ENCODE data around the gene PPP2R3A. TPM values are rescaled to one million over a fixed set of nuclear protein-coding genes. Genes with fewer than 3 reads are reported as not detected.

Gene PPP2R3A
- total and polyA plus RNA-seq, 2 of the 4 experiments (the other 2 are of a cell fraction): 11.3 to 37.3 TPM

- no peak overlapping the region for H3K4ac ChIP-seq (ENCODE audit: low read depth, low read length)
- ChIA-PET CTCF (no interaction called here), POLR2A (ENCODE audit: unreplicated experiment) (no interaction called here)
- H3K27ac ChIP-seq (ENCODE audit: insufficient read depth, low read length): no peak overlapping the region
- no peak overlapping the region; the same call in 1 of the 2 replicates for H2BK120ac ChIP-seq (ENCODE audit: low read depth, low read length)
- in situ Hi-C loops (cut with MboI; ENCODE audit: low sequenced_read_pairs) (no loop called here), dilution Hi-C loops (cut with HindIII; ENCODE audit: low sequenced_read_pairs, unreplicated experiment) (no loop called here), intact Hi-C loops (cut with micrococcal nuclease) (no loop called here)
- peaks cover 9% of the 10 kb centered on the region for H3K4me1 ChIP-seq (ENCODE audit: control insufficient read depth, insufficient read depth, low read length)
- no peaks in the 10 kb centered on the region; the same call in 1 of the 2 replicates for H4K20me1 ChIP-seq (ENCODE audit: insufficient read depth, low read length)
- H4K5ac ChIP-seq (ENCODE audit: low read depth, low read length): no peak overlapping the region
- H3K18ac ChIP-seq (ENCODE audit: low read depth, low read length): no peak overlapping the region
- no peaks in the 10 kb centered on the region for H3K36me3 ChIP-seq (ENCODE audit: control insufficient read depth, insufficient read depth, low read length)
- peaks cover 6% of the 10 kb centered on the region for H3K9me1 ChIP-seq (ENCODE audit: insufficient read depth, low read length)
- no peak overlapping the region for H2AK5ac ChIP-seq (ENCODE audit: low read depth, low read length)
- no peak overlapping the region for H3K4me2 ChIP-seq (ENCODE audit: low read depth, low read length)
- H3K79me1 ChIP-seq (ENCODE audit: low read depth in 1 of 2, low read length in 2 of 2): peaks cover 38 to 67% of the 10 kb centered on the region in 2 experiments
- no peak for TF ChIP-seq CHD1 (IDR thresholded peaks at IDR 0.05; ENCODE audit: low read depth, low read length)
- TF ChIP-seq USF2 (IDR thresholded peaks at IDR 0.05; ENCODE audit: low read depth, low read length): no peak
- TF ChIP-seq CTCF (conservative IDR thresholded peaks at IDR 0.05; ENCODE audit: low read depth, low read length): no peak
- TF ChIP-seq MAZ (IDR thresholded peaks at IDR 0.05; ENCODE audit: borderline replicate concordance, low read depth, low read length): no peak
- TF ChIP-seq MXI1 (IDR thresholded peaks at IDR 0.05; ENCODE audit: borderline replicate concordance, low read depth, low read length): no peak
- no peak for TF ChIP-seq ELK1 (IDR thresholded peaks at IDR 0.05; ENCODE audit: borderline replicate concordance, low read depth, low read length)
- no peak for TF ChIP-seq RCOR1 (IDR thresholded peaks at IDR 0.05; ENCODE audit: insufficient replicate concordance, low read length)
- no peak for TF ChIP-seq NFE2L2 (IDR thresholded peaks at IDR 0.05; ENCODE audit: low read depth, low read length)
- TF ChIP-seq RAD21 (IDR thresholded peaks at IDR 0.05; ENCODE audit: low read length): no peak
- no peak for TF ChIP-seq POLR2A (IDR thresholded peaks at IDR 0.05; ENCODE audit: low read depth, low read length)
- no peak for TF ChIP-seq FOS (IDR thresholded peaks at IDR 0.05; ENCODE audit: low read depth, low read length)
- no peak for TF ChIP-seq MAFK (IDR thresholded peaks at IDR 0.05; ENCODE audit: low read depth, low read length)
- no peak for TF ChIP-seq BHLHE40 (IDR thresholded peaks at IDR 0.05; ENCODE audit: low read depth, low read length)
- TF ChIP-seq SMC3 (IDR thresholded peaks at IDR 0.05; ENCODE audit: low read depth, low read length): no peak
- no peak for TF ChIP-seq RFX5 (IDR thresholded peaks at IDR 0.05; ENCODE audit: low read depth, low read length)
- TF ChIP-seq CEBPB (IDR thresholded peaks at IDR 0.05; ENCODE audit: low read depth, low read length): no peak
- no peak overlapping the region for H3K23ac ChIP-seq (ENCODE audit: low read depth, low read length)
- ATAC-seq (ENCODE audit: low read depth) (no peak), DNase-seq (no peak)
- no peak overlapping the region for H4K91ac ChIP-seq (ENCODE audit: insufficient read depth, low read depth, low read length)
- no peak overlapping the region for H2BK15ac ChIP-seq (ENCODE audit: low read depth, low read length)
- H2AFZ ChIP-seq (replicated peaks; ENCODE audit: low read length, poor library complexity): no peak overlapping the region
- H2BK5ac ChIP-seq (ENCODE audit: low read depth, low read length, poor library complexity, severe bottlenecking): no peak overlapping the region
- no TSS peak for BruUV-seq (replicated peaks)
- no peak overlapping the region for H3K56ac ChIP-seq (ENCODE audit: extremely low read depth, insufficient read depth, low read length)
- no peak overlapping the region for H3K9ac ChIP-seq (ENCODE audit: low read depth, low read length)
- H2AK9ac ChIP-seq (replicated peaks; ENCODE audit: low read depth, low read length, poor library complexity): no peak overlapping the region
- H3K9me3 ChIP-seq (ENCODE audit: control insufficient read depth, insufficient read depth, low read length): no peaks in the 10 kb centered on the region
- H2BK20ac ChIP-seq (ENCODE audit: low read depth, low read length): no peak overlapping the region
- WGBS, 2 experiments (ENCODE audit: extremely low coverage in 2 of 2, insufficient read length in 1 of 2): no CpG with 5 or more reads among the region's 3 CpGs
- no peak overlapping the region for H3K14ac ChIP-seq (replicated peaks; ENCODE audit: low read depth, low read length)
- no peak overlapping the region for H4K8ac ChIP-seq (ENCODE audit: low read depth in 2 of 2, low read length in 2 of 2)
- H3K4me3 ChIP-seq (ENCODE audit: insufficient read depth, low read depth, low read length): no peak overlapping the region
- H3K27me3 ChIP-seq (ENCODE audit: control insufficient read depth, insufficient read depth, low read length): no peaks in the 10 kb centered on the region
Observed at GRCh38 chr3:135994708-135995337, 29.3 kb downstream of the PPP2R3A start.
